ENCODE results near the gene GRAMD1C.
"Not testable (repeated sequence)": the region's sequence is repeated elsewhere in the genome, so short reads cannot be mapped to it uniquely, and the experiment has no call there.

The GRAMD1C gene

DNA sequence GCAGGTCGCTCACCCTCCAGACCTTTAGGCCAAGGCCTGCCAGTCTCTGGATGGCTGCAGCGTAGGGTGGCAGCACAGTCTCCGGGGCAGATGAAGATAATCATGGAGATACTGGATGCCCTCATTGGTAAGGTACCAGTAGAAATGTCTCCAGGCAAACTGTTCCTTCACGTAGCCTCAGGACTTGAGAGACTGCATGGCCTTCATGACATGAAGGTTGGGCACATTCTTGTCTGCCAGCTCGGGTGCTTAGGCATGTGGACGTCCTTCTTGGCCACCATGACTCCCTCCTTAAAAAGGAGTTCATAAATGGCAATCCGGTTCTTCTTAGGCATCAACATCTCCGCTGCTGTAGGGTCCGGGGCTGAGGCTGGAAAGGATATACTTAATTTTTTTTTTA is 11.8 kb downstream of the GRAMD1C start:
- not testable (repeated sequence) for DNase-seq (ENCODE audit: low read depth in 2 of 2)

DNA sequence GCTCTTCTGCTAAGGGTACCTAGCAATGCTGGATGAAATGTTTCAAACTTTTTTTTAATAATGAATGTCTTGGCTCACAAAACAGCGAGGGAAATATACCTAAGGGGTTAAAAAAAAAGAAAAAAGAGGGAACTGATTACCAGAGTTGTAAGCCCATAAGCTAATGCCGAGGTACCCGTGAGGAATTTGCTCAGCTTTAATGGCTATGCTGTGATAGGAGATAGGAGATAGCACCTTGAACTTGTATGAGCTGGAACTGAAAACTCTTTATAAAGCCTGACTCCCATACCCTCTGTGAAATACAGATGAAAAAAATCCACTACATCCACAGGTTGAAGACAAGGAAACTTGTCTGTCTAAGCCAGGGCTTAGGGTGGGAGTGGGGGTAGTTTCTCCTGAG is 13.9 kb downstream of the GRAMD1C start:
- DNase-seq (ENCODE audit: low read depth in 2 of 2): no peak

DNA sequence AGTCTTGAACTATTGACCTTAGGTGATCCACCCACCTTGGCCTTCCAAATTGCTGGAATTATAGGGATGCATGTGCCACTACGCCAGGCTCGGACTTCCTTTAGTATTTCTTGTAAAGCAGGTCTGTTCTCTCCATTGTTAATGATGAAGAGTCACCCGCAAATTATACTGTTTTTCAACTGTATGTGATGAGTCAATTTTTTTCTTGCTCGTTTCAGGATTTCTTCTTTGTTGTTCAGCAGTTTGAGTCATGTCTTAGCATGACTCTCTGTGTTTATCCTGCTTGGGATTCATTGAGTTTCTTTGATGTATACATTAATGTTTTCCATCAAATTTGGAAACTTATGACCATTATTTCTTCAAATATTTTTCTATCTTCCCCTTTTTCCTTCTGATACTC is 28.9 kb downstream of the GRAMD1C start:
- no peak for DNase-seq (ENCODE audit: low read depth in 2 of 2)

DNA sequence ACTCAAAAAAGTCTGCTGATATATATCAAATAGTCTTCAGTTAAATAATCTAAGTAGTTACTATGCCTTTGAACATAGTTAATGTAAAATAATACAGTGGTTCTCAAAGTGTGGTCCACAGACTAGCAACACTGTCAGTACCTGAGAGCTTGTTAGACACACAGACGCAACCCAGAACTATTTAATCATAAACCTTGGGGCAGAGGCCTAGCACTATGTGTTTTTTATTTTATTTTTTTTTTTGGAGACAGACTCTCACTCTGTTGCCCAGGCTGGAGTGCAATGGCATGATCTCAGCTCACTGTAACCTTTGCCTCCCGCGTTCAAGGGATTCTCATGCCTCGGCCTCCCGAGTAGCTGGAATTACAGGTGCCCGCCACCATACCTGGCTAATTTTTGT is 34.7 kb downstream of the GRAMD1C start:
- no peak for DNase-seq (ENCODE audit: low read depth in 2 of 2)

DNA sequence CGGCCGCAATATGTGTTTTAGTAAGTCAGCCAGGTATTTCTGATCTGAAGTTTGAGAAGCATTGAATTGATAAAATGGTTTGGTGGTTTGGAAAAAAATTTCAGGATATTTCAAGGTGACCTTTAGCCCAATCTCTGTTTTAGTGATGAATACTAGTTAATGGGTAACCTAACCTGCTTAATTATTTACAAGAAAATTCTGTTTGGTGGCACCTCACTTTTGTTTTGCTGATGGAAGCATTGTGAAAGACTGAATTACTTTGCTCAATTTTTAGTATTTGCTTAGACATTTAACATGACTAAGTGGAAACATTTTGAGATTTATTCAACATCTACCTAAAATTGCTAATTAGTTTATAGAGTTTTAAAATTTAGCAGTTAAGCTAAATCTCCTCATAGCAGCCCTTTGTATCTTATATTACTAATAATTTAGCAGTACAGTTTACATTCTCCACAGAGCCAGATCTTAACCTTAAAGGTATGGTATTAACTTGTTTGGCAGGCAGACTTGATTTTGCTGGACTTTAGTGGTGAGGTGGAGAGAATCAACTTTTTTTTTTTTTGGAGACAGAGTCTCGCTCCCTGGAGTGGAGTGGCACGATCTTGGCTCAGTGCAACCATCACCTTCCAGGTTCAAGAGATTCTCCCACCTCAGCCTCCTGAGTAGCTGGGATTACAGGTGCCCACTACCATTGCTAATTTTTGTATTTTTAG is 35.4 kb downstream of the GRAMD1C start:
- DNase-seq (ENCODE audit: low read depth in 2 of 2): no peak

DNA sequence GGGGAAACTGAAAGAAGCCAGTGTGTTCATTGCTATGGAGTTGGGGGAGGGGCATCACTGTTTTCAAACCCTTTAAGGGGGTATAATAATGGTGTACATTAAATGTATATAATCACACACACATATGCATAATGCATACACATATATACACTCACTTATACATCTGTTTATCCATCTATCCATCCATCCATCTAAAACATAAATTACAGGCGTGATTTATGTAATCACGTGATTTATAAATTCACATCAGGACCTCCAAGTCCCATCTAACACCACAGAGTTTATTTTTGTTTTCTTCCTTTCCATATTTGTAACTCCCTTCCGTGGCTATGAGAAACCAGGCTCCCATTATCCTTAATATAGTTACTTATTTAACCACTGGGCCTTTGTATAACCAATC is 39.8 kb downstream of the GRAMD1C start:
- DNase-seq (ENCODE audit: low read depth in 2 of 2): no peak

DNA sequence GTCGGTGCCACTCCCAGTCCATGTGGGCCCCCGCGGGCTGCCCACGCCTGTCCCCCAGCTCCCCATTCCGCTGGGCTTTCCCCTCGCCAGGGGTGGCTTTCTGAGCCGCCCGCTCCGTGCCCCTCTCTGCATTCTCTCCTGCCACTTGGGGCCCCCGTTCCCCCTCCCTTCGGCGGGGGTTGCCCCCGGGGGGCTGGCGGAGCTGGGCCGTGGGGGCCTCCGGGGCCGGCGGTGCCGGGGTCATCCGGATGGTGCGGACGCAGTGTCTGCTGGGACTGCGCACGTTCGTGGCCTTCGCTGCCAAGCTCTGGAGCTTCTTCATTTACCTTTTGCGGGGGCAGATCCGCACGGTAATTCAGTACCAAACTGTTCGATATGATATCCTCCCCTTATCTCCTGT is 46.5 kb downstream of the GRAMD1C start:
- no peak for DNase-seq (ENCODE audit: low read depth in 2 of 2)

DNA sequence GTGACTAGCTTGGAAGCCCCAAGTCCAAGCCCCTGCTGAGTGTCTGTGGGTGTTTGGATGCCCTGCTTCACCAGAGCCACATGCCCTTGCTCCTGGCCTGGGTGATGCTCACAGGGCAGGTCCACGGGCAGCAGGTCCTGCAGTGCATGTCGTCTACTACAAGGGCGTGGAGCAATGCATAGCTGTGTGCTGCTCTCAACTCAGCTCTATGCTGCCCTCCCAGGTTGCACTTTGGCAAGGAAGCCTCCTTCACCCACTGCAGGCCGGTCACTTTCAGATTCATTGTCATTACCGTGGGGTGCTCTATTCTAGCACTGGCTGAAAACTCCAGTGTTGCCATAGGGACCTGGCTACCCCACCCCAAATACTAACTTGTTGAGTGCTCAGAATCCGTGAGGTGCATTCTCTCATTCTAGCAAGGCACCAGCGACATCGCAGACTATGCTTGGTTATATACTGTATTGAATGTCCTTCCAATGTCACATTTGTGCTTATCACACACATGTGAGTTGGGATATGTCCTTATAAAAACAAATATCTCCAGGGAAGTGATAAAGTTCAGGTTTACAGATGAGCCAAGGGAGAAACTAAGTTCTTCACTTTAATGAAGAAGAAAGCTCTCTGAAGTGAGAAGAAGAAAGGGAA is 51.8 kb downstream of the GRAMD1C start:
- DNase-seq (ENCODE audit: low read depth in 2 of 2): no peak

DNA sequence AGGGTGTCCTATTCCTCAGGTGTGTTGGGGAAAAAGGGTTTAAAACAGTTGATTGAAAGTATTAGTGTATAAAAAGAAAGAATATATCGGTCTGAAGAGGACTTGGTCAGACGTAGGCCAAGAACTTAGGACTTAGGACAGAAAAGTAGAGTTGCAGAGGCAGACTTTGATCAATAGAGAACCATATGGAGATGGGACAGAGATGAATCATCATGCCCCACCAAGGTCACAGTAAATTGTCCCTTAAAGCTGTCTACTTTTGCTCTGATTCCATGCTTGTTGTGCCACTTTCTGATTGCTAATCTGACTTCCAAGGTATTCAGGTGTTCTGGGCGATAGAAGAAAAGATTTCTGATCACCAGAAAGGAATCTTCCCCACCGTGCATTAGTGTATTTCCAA is 56.3 kb downstream of the GRAMD1C start:
- DNase-seq (ENCODE audit: low read depth in 2 of 2): no peak

DNA sequence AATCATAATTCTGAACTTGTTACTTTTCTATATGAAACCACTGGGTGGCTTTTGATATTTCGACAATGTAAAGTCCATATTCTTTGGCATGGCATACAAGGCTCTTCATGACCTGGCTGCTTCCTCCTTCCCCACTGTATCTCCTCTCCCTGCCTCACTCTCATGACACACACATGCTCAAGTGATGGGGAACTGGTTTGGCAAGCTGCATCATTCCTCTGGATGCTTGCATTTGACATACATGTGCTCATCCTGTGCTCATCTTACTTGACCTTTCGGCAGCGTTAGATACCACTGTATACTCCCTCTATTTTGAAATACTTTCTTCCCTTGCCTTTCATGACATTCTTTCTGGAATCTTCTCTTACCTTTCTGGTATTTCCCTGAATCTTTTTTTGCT is 57.4 kb downstream of the GRAMD1C start:
- DNase-seq (ENCODE audit: low read depth in 2 of 2): no peak

DNA sequence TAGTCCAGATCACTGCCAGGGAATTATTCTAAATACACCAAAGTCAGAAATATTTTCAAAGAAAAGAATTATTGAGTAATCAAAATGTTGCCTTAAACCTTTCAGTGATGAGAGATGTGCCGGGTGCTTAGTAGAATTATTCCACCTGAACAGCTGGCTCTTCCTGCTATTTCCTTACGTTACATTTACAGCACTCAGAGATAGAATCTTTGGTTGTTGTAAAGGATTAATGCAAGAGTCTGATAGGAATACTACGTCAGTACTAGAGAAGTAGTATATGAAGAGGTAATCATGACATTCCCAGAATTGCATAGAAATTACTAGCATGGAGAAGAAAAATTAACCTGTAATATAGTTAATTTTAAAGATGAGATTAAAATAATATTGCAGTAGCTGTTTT is 58.3 kb downstream of the GRAMD1C start:
- DNase-seq (ENCODE audit: low read depth in 2 of 2): no peak

DNA sequence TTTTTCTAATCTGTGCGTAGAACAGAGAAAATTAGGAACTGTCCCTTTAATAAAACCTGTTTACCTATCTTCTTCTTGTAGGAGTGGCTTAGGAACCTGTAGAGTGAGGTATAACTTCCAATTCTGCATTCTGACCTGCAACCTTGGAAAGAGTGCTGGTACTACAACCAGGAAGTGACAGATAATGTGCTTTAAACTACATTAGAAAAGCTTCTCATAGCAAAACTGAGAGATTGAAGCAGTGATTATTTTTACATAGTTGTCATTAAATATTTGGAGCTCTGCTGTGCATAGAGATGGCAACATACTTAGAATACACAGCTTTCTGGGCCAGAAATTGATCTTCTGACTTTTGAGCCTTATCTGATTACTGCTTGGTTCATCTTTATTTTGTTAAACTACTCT is 58.8 kb downstream of the GRAMD1C start:
- DNase-seq (ENCODE audit: low read depth in 2 of 2): no peak

DNA sequence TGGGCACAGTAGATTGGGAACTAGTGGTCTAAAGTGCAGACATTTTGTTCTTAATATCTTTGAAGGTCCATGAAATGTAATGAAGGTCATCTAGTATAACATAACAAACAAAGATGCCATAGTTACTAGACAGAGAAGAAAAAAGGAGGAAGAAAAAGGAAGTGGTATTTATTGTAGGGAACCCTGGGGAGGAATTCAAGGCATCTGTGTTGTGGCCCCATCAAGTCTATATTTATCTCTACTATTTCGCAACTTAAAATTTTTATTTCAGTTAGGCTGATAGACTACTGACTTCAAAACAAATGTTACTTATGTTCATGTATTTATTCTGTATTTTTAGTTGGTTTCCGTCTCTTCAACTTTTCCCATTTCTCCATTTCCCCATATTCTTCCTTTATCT is 60.3 kb downstream of the GRAMD1C start:
- DNase-seq (ENCODE audit: low read depth in 2 of 2): no peak

DNA sequence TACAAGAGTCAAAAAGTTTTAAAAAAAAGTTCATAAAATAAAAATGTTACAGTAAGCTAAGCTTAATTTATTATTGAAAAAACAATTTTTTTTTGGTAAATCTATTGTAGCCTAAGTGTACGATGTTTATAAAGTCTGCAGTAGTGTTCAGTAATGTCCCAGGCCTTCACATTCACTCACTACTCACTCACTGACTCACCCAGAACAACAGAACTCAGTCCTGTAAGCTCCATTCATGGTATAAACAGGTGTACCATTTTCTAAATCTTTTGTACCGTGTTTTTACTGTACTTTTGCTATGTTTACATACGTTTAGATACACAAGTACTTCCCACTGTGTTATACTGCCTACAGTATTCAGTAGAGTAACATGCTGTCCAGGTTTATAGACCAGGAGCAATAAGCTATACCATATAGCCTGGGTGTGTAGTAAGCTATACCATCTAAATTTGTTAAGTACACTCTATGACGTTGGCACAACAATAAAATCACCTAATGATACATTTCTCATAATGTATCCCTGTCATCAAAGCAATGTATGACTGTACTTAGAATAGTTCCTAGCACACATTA is 68.1 kb downstream of the GRAMD1C start:
- DNase-seq (ENCODE audit: low read depth in 2 of 2): no peak

DNA sequence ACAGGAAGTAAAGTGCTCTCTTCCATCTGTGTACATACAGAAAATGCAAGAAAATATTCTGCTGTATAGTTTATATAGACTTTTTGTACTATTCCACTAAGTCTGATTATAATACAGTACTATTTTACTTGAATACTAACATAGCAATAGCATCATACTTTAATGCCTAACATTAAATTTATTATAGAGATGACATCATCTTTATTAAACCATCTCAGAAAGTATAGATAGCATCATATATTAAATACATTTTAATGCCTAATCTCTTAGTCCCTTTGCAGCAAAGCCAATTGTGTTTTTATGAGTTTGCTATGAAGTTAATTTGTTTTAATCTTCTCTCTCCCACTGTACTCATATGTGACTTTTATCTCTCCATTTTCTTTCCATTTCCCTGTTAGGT is 69.5 kb downstream of the GRAMD1C start:
- no peak for DNase-seq (ENCODE audit: low read depth in 2 of 2)

DNA sequence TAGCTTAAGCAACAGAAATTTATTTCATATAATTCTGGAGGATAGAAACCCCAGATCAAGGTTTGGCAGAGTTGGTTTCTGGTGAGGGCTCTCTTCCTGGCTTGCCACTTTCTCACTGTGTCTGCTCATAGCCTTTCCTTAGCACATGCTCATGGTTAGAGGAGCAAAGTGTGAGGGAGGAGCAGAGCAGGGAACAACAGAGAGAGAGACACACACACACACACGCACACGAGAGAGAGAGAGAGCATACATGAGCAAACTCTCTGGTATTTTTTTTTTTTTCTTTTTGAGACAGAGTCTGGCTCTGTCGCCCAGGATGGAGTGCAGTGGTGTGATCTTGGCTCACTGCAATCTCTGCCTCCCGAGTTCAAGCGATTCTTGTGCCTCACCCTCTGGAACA is 72.4 kb downstream of the GRAMD1C start:
- no peak for DNase-seq (ENCODE audit: low read depth in 2 of 2)

DNA sequence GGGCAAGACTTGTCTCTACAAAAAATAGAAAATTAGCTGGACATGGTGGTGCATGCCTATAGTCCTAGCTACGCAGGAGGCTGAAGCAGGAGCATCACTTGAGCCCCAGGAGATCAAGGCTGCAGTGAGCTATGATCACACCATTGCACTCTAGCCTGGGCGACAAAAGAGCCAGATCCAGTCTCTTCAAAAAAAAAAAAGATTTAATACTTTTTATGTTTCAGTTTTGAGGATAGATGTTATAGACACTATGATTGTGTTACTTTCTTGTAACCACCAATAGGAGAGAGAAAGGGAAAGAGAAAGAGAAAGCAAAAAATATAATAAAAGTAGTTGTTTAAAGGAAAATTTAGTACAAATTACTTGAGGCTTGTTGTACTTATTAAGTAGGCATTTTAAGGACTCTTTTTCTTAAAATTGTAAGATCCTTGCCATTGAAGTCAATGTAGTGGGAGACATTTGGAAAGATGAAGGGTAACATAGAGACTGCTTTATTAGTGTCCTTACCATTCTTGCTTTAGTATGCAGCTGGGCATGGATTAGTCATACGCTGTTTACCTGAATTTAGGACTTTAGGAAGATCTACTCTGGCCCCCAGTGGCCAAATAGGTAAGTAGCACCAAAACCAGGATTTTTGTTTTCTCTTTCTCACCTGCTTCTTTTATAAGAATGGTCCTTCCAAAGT is 74.1 kb downstream of the GRAMD1C start:
- DNase-seq (ENCODE audit: low read depth in 2 of 2): peak in 1 of 2 donors; percentile 1

DNA sequence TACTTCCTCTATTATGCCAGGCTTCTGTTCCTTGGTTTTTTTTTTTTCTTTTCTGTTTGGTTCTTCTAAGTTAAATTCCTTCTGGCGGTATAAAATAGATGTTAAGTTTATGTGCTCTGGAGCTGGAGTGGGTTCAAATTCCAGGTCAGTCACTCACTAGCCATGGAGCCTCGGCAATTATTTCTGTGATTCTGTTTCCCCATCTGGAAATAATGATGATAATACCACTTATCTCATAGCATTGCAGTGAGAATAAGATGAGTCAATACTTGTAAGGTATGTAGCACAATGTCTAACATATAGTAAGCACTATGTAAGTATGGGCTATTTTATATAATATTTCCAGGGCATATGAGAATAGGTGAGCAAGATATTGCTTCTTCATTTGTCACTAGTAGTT is 76.1 kb downstream of the GRAMD1C start:
- no peak for DNase-seq (ENCODE audit: low read depth in 2 of 2)

DNA sequence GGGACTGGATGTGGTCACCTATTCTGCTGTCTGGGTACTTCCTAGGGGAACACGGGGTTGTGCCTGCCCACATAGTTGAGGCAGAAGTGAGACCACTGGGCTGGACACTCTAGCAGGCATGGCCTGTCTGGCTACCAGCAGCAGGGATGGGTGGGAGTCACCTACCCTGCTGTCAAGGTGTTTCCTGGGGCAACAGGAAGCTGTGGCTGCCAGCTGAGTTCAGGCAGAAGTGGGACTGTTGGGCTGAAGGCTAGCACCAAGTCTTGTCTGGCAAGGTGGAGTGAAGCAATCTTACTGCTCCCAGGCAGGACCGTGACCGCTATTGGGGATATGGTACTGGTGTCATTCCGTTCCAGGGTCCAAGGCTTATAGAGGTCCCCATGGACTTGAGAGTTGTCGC is 89.0 kb downstream of the GRAMD1C start:
- no peak for DNase-seq (ENCODE audit: low read depth in 2 of 2)

DNA sequence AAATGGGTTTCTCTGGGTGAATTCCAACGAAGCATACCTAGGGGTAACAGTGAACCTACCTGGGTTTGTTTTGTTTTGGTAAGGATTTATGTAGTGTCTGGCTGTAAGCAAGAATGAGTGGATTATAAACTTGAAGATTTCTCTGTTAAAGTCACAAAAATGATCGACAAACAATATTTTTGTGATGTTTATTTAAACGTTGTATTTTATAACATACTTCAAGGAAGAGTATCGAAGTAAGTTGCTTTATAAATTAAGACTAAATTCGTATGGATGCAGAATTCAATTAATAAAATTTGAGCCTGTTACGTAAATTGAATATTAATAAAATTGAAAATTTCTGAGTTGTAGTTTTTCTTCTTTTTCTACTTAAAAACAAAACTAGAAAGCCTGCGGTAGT is 108.2 kb downstream of the GRAMD1C start:
- DNase-seq (ENCODE audit: low read depth in 2 of 2): no peak

DNA sequence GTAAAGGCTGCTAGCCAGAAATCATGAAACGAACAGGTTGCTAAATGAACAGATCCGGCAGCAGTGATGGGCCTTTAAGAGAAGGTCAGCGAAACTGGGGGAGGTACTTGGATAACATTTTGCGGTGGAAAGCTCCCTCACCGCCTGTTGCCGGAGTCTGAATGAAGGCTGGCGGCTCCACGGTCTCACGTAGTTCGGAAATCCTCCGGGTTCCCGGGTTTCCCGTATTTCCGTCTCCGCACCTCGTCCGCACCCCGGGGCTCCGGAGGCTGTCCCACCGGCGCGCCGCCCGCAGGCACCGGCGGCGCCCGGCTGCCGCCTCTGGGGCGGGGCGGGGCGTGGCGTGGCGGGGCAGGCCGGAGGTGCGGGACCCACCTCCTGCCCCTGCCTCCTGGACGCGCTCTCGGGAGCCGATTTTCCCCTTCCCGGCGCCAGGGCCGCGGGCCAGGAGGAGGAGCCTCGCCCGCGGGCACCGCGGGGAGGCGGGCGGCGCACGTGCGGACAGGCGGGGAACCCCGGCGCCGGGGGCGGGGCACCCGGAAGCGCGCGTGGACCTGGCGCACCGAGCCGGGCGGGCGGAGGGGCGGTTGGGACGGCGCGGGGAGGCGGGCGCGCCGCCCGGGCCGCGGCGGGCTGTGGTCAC is 108.9 kb downstream of the GRAMD1C start, which contains the start of gene ZDHHC23:
TSS of gene ZDHHC23 (plus strand) at position 642 of the 643 bp plus-strand sequence. CDS start 790 bp downstream, outside the sequence.
- DNase-seq (ENCODE audit: low read depth in 2 of 2): peak; percentile 9 to 55
